ENCODE data around the gene UCHL3.

DNA sequence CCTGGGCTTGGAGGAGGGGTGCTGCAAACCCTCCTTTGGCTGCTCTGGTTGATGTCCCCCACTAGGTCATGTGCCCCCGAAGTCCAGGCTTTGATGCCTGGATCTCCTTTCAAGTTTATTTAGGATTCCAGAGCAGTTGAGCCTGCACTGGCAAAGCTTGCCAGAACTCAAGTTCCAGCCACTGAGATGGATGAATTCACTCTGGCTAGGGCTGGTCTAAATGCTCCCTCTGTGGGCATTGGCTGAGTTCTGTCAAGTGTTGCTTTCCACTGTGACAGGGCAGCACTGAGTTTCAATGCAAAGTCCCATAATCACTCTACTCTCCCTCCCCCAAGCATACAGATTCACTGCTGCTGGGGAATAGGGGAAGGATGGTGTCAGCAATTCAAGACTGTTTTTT is 68.7 kb downstream of the UCHL3 start:
- TF ChIP-seq, protein P1, sequence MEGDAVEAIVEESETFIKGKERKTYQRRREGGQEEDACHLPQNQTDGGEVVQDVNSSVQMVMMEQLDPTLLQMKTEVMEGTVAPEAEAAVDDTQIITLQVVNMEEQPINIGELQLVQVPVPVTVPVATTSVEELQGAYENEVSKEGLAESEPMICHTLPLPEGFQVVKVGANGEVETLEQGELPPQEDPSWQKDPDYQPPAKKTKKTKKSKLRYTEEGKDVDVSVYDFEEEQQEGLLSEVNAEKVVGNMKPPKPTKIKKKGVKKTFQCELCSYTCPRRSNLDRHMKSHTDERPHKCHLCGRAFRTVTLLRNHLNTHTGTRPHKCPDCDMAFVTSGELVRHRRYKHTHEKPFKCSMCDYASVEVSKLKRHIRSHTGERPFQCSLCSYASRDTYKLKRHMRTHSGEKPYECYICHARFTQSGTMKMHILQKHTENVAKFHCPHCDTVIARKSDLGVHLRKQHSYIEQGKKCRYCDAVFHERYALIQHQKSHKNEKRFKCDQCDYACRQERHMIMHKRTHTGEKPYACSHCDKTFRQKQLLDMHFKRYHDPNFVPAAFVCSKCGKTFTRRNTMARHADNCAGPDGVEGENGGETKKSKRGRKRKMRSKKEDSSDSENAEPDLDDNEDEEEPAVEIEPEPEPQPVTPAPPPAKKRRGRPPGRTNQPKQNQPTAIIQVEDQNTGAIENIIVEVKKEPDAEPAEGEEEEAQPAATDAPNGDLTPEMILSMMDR (IDR thresholded peaks at IDR 0.05), result no peak
- no peak for TF ChIP-seq POLR2A (IDR thresholded peaks at IDR 0.05)

Measured in testis (tissue), 2 donors.